Measurements from ENCODE around the gene TOX2. TPM values are rescaled to one million over a fixed set of nuclear protein-coding genes. Genes with fewer than 3 reads are reported as not detected.

The TOX2 gene
- polyA plus RNA-seq, 3 donors = 0.39 to 0.56 (median 0.47) TPM

DNA sequence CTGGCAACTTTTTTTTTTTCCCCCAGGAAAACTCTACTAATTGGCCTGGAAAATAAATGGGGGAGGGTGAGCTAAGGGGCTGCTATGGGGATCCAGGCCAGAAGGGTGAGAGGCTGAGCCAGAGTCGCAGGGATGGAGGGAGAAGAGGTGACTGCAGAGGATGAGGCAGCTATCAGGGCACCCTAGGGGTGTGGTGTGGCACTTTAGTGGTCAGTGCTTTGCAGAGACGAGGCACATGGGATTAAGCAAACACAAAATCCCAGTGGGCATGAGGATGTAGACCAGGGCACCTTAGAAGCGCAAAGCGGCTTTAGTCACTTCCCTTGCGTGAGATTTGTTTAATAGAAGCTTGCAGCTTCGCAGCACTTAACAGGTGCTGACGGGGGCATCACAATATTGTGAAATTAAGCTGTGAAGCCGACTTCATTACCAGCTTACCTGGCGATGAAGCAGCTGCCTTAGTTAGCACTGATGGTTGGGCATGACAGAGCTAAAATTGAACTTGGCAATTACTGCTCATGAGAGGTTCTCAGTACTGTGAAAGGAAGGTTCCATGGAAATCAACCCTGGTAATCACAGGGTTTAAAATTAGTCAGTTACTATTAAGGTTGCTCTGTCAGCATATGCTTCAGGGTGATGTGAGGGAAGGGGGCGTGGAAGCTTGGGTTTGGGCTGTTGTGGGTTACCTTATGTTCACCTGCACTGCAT lies 26.0 kb downstream of the TOX2 start:
- H3K27ac Mint-ChIP-seq = peak overlapping the region; percentile 96 to 99 (median 98)
- H3K9ac ChIP-seq (ENCODE audit: insufficient read depth, low read length, poor library complexity, severe bottlenecking) = no peak overlapping the region
- H3K27ac ChIP-seq (ENCODE audit: low read depth in 1 of 2, low read length in 2 of 2) = peak overlapping the region; percentile 80 to 95
- 77% methylated on average over 7 of the region's 10 CpGs for WGBS (ENCODE audit: insufficient coverage)
- peak overlapping the region; percentile 64 for H3K4me2 ChIP-seq (replicated peaks; ENCODE audit: extremely low read depth, low read length, poor library complexity, severe bottlenecking)
- no peaks in the 10 kb centered on the region for H3K27me3 Mint-ChIP-seq (ENCODE audit: low read depth in 3 of 3)
- H3K27me3 ChIP-seq (ENCODE audit: control insufficient read depth in 2 of 2, insufficient read depth in 2 of 2, low read length in 2 of 2) = no peaks in the 10 kb centered on the region
- H3K9me3 Mint-ChIP-seq = no peaks in the 10 kb centered on the region
- DNase-seq = no peak
- peaks cover 82% of the 10 kb centered on the region for H3K4me1 Mint-ChIP-seq
- intact Hi-C loops (cut with micrococcal nuclease) = loop anchor here in 1 of 2 donors (5.0 kb wide), 1 partner anchor 188 kb away; no protein-coding TSS in a partner anchor
- H3K36me3 ChIP-seq (replicated peaks in 1 of 2; ENCODE audit: control insufficient read depth in 1 of 2, insufficient read depth in 2 of 2, low read length in 2 of 2) = no peaks in the 10 kb centered on the region
- peak overlapping the region in 1 of 3 experiments; percentile 58 for H3K4me3 ChIP-seq (replicated peaks in 1 of 3; ENCODE audit: low read depth in 2 of 3, low read length in 3 of 3)
- no peaks in the 10 kb centered on the region for H3K79me2 ChIP-seq (ENCODE audit: insufficient read depth, low read length)
- H3K4me3 Mint-ChIP-seq = peak overlapping the region in 1 of 2 donors; percentile 49
- H4K20me1 ChIP-seq (ENCODE audit: insufficient read depth, low read length) = no peaks in the 10 kb centered on the region
- TF ChIP-seq, protein P1, sequence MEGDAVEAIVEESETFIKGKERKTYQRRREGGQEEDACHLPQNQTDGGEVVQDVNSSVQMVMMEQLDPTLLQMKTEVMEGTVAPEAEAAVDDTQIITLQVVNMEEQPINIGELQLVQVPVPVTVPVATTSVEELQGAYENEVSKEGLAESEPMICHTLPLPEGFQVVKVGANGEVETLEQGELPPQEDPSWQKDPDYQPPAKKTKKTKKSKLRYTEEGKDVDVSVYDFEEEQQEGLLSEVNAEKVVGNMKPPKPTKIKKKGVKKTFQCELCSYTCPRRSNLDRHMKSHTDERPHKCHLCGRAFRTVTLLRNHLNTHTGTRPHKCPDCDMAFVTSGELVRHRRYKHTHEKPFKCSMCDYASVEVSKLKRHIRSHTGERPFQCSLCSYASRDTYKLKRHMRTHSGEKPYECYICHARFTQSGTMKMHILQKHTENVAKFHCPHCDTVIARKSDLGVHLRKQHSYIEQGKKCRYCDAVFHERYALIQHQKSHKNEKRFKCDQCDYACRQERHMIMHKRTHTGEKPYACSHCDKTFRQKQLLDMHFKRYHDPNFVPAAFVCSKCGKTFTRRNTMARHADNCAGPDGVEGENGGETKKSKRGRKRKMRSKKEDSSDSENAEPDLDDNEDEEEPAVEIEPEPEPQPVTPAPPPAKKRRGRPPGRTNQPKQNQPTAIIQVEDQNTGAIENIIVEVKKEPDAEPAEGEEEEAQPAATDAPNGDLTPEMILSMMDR (IDR thresholded peaks at IDR 0.05) = no peak
- H3K36me3 Mint-ChIP-seq = no peaks in the 10 kb centered on the region
- H2AFZ ChIP-seq (ENCODE audit: insufficient read depth, low read depth, low read length, poor library complexity, severe bottlenecking) = no peak overlapping the region
- H3K4me1 ChIP-seq (ENCODE audit: control insufficient read depth in 1 of 2, insufficient read depth in 2 of 2, low read length in 2 of 2) = peaks cover 84 to 88% of the 10 kb centered on the region in 2 donors
- no peaks in the 10 kb centered on the region for H3K9me3 ChIP-seq (replicated peaks in 1 of 2; ENCODE audit: control insufficient read depth in 1 of 2, insufficient read depth in 1 of 2, low read length in 2 of 2)

DNA sequence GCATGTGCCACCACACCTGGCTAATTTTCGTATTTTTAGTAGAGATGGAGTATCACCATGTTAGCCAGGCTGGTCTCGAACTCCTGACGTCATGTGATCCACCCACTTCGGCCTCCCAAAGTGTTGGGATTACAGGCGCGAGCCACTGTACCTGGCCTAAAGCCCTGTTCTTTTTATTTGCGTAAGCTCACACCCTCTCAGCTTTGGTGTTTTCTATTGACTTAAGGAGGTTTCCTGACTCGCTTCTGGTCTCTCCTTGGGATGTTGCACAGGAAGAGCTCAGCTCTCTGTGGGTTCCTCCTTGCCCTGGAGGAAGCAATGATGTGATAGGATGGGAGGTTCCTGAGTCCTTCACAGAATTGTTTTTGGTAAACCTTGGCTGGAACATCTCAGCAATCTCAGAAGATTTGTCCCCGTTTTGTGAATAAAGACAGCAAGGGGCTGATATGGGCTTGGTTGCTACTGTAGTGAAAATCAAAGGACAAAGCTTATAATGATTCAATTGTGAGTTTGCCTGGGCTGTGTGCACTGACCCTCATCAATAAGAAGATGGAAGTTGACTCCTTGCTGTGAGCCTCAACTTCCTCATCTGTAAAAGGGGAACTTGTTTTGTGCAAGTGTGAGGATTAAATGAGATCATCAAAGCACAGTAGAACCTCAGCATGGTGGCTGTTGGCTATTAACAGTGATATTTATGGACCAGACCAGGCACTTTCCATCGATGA lies 27.0 kb downstream of the TOX2 start:
- peak overlapping the region; percentile 95 for H3K27ac ChIP-seq (ENCODE audit: low read depth in 1 of 2, low read length in 2 of 2)
- TF ChIP-seq, protein P1 (IDR thresholded peaks at IDR 0.05) = no peak
- H3K79me2 ChIP-seq (ENCODE audit: insufficient read depth, low read length) = no peaks in the 10 kb centered on the region
- peak; percentile 82 to 91 (median 91) for DNase-seq
- peak overlapping the region; percentile 60 for H3K9ac ChIP-seq (ENCODE audit: insufficient read depth, low read length, poor library complexity, severe bottlenecking)
- H4K20me1 ChIP-seq (ENCODE audit: insufficient read depth, low read length) = no peaks in the 10 kb centered on the region
- peaks cover 84 to 87% of the 10 kb centered on the region in 2 donors for H3K4me1 ChIP-seq (ENCODE audit: control insufficient read depth in 1 of 2, insufficient read depth in 2 of 2, low read length in 2 of 2)
- no peak overlapping the region for H2AFZ ChIP-seq (ENCODE audit: insufficient read depth, low read depth, low read length, poor library complexity, severe bottlenecking)
- peaks cover 5 to 6% of the 10 kb centered on the region in 2 donors for H3K36me3 Mint-ChIP-seq
- 6% methylated on average over 7 of the region's 10 CpGs for WGBS (ENCODE audit: insufficient coverage)
- peak overlapping the region; percentile 49 to 85 for H3K4me3 Mint-ChIP-seq
- H3K4me1 Mint-ChIP-seq = peaks cover 81% of the 10 kb centered on the region
- peak overlapping the region; percentile 64 for H3K4me2 ChIP-seq (replicated peaks; ENCODE audit: extremely low read depth, low read length, poor library complexity, severe bottlenecking)
- no peaks in the 10 kb centered on the region for H3K27me3 Mint-ChIP-seq (ENCODE audit: low read depth in 3 of 3)
- no peaks in the 10 kb centered on the region for H3K9me3 ChIP-seq (replicated peaks in 1 of 2; ENCODE audit: control insufficient read depth in 1 of 2, insufficient read depth in 1 of 2, low read length in 2 of 2)
- H3K27me3 ChIP-seq (ENCODE audit: control insufficient read depth in 2 of 2, insufficient read depth in 2 of 2, low read length in 2 of 2) = no peaks in the 10 kb centered on the region
- no peaks in the 10 kb centered on the region for H3K36me3 ChIP-seq (replicated peaks in 1 of 2; ENCODE audit: control insufficient read depth in 1 of 2, insufficient read depth in 2 of 2, low read length in 2 of 2)
- H3K27ac Mint-ChIP-seq = peak overlapping the region; percentile 96 to 99 (median 98)
- intact Hi-C loops (cut with micrococcal nuclease) = loop anchor here in 1 of 2 donors (1.0 to 5.0 kb wide), 2 partner anchors 14 to 189 kb away; no protein-coding TSS in a partner anchor
- peaks cover 0 to 3% (median 0%) of the 10 kb centered on the region in 7 donors for H3K9me3 Mint-ChIP-seq
- H3K4me3 ChIP-seq (replicated peaks in 1 of 3; ENCODE audit: low read depth in 2 of 3, low read length in 3 of 3) = peak overlapping the region in 1 of 3 experiments; percentile 58
